K562 (cell line): ENCODE results near the gene ULBP1. TPM values are rescaled to one million over a fixed set of nuclear protein-coding genes. Genes with fewer than 3 reads are reported as not detected.
"Not testable (repeated sequence)": the region's sequence is repeated elsewhere in the genome, so short reads cannot be mapped to it uniquely, and the experiment has no call there.

ENCODE experiments used
- ATAC-seq: fragments of 200-7000 bp; cut with Tn5 transposase; 3 replicates; pipeline ENCODE4 v1.9.1; 2020; ENCODE audit warnings: moderate library complexity
- BruUV-seq: library from RNA; stranded (reverse); fragments of 400-500 nt; replicated peaks from 2 replicates; lab custom pipeline; 2021; lab: Mats Ljungman, UMichigan
- CTCF ChIA-PET: fragments of 300-600 bp; formaldehyde crosslinking; extraction: SDS; loops from one replicate; lab custom pipeline; 2021; ENCODE audit warnings: low intra/inter-chr PET ratio; lab: Yijun Ruan, JAX
- POLR2A ChIA-PET: fragments of 300-600, 350-650 bp; sonication (Branson Sonifier 250); formaldehyde crosslinking; extraction: SDS; loops from one replicate; lab custom pipeline; 2021; ENCODE audit warnings: antibody characterized with exemption, inconsistent platforms; lab: Yijun Ruan, JAX
- DNase-seq, 4 experiments: peaks; one replicate each; pipeline versions ENCODE4 v3.0.0 to v3.0.0-alpha.2; 2011 to 2018; ENCODE audit warnings: low spot score in 3 of 4, mixed read lengths in 3 of 4; ENCODE audit errors: extremely low read depth in 1 of 4
- FAIRE-seq: peaks from 2 replicates; lab custom pipeline; 2011; peaks lifted over from hg19 to GRCh38; lab: Jason Lieb, UNC
- H2AFZ ChIP-seq: 2 replicates; pipeline ENCODE4 v1.6.0; 2011; ENCODE audit warnings: low read depth, low read length, control low read depth, inconsistent platforms
- H3K27ac ChIP-seq: fragments of 200-600 bp; 3 replicates; pipeline ENCODE4 v1.8.0; 2011; ENCODE audit warnings: low read depth, mild to moderate bottlenecking, control low read depth, inconsistent platforms, low read length, moderate library complexity, mixed read lengths; ENCODE audit errors: extremely low read depth
- H3K27me3 ChIP-seq, 2 experiments: fragments of 300-600 bp in 1 of 2; 2 replicates in 1 of 2; 3 replicates in 1 of 2; pipeline versions ENCODE4 v1.6.0 to v1.8.0; 2011; ENCODE audit warnings: inconsistent platforms in 2 of 2, low read length in 2 of 2, mild to moderate bottlenecking in 1 of 2, mixed read lengths in 1 of 2, moderate library complexity in 1 of 2; ENCODE audit not compliant: control insufficient read depth in 2 of 2, insufficient read depth in 2 of 2
- H3K36me3 ChIP-seq: fragments of 300-600 bp; 3 replicates; pipeline ENCODE4 v1.8.0; 2011; ENCODE audit warnings: mild to moderate bottlenecking, low read length, inconsistent platforms; ENCODE audit not compliant: control insufficient read depth, insufficient read depth
- H3K4me1 ChIP-seq, 2 experiments: fragments of 200-600 bp in 1 of 2; replicated peaks in 1 of 2; 2 replicates in 1 of 2; 3 replicates in 1 of 2; pipeline versions ENCODE4 v1.5.1 to v1.8.0; 2011; ENCODE audit warnings: inconsistent platforms in 2 of 2, low read length in 2 of 2, mild to moderate bottlenecking in 1 of 2, mixed read lengths in 1 of 2, moderate library complexity in 1 of 2; ENCODE audit not compliant: control insufficient read depth in 2 of 2, insufficient read depth in 2 of 2
- H3K4me2 ChIP-seq: 2 replicates; pipeline ENCODE4 v1.6.1; 2011; ENCODE audit warnings: low read length, control low read depth, inconsistent platforms, mixed read lengths; ENCODE audit not compliant: insufficient read depth
- H3K4me3 ChIP-seq: fragments of 200-600 bp; sonication (generic), shearing (Covaris generic); 2 replicates; pipeline ENCODE4 v1.5.1; 2016; ENCODE audit warnings: control low read depth, inconsistent platforms
- H3K79me2 ChIP-seq: fragments of 200-600 bp; 3 replicates; pipeline ENCODE4 v1.8.0; 2011; ENCODE audit warnings: low read length, inconsistent platforms; ENCODE audit not compliant: control insufficient read depth, insufficient read depth
- H3K9ac ChIP-seq, 2 experiments: 2 replicates each; pipeline versions ENCODE4 v1.6.0 to v1.6.1; 2011; ENCODE audit warnings: low read depth in 2 of 2, low read length in 2 of 2, control low read depth in 1 of 2, inconsistent platforms in 1 of 2, mild to moderate bottlenecking in 1 of 2, mixed read lengths in 1 of 2; ENCODE audit not compliant: insufficient read depth in 1 of 2
- H3K9me1 ChIP-seq: one replicate; pipeline ENCODE4 v1.6.0; 2011; ENCODE audit warnings: inconsistent platforms, mild to moderate bottlenecking, low read length, moderate library complexity; ENCODE audit not compliant: control insufficient read depth, insufficient read depth
- H3K9me3 ChIP-seq: replicated peaks from 2 replicates; pipeline ENCODE4 v1.5.1; 2011; ENCODE audit warnings: low read depth, low read length, inconsistent platforms; ENCODE audit not compliant: control insufficient read depth, insufficient read depth
- H4K20me1 ChIP-seq: replicated peaks from 2 replicates; pipeline ENCODE4 v1.6.1; 2011; ENCODE audit warnings: low read length, inconsistent platforms, mixed read lengths; ENCODE audit not compliant: control insufficient read depth, insufficient read depth
- ATF7 ChIP-seq: fragments of 450-650 bp; IDR thresholded peaks from 2 replicates; pipeline ENCODE4 v1.7.1; 2014; ENCODE audit warnings: mild to moderate bottlenecking, moderate library complexity
- CC2D1A ChIP-seq: fragments of 450-650 bp; IDR thresholded peaks from 2 replicates; pipeline ENCODE4 v1.6.1; 2017; ENCODE audit warnings: mild to moderate bottlenecking
- HMG20B ChIP-seq: fragments of 250-450 bp; sonication (Bioruptor Pico); IDR thresholded peaks from 2 replicates; pipeline ENCODE4 v1.5.0; 2021; ENCODE audit warnings: mild to moderate bottlenecking
- NR4A1 ChIP-seq, 2 experiments: fragments of 250-450 bp in 1 of 2; fragments of 450-650 bp in 1 of 2; sonication (Bioruptor Pico) in 1 of 2; IDR thresholded peaks; 2 replicates each; pipeline versions ENCODE4 v1.4.0 to v1.6.1; 2016 to 2020; ENCODE audit warnings: mild to moderate bottlenecking in 2 of 2, missing compliant biosample characterization in 1 of 2, missing genetic modification characterization in 1 of 2, moderate library complexity in 1 of 2
- USF2 ChIP-seq: sonication (generic); formaldehyde crosslinking; IDR thresholded peaks from 2 replicates; pipeline ENCODE4 v1.5.0; 2020; ENCODE audit warnings: missing genetic modification reagents
- ZNF24 ChIP-seq: fragments of 450-650 bp; IDR thresholded peaks from 2 replicates; pipeline ENCODE4 v1.6.1; 2016
- WGBS: fragments of 100-300 bp; shearing (Covaris generic); methylation state at CpG from one replicate; pipeline ENCODE4 v1.1.6; 2016; ENCODE audit warnings: low coverage, mixed read lengths; ENCODE audit not compliant: insufficient coverage; ENCODE audit errors: missing lambda C conversion rate; 5-methylcytosine and 5-hydroxymethylcytosine counted together
- in situ Hi-C: fragments of 300-500 bp; cut with MboI; formaldehyde crosslinking; loops from 4 replicates; pipeline ENCODE4 v1.15.0; 2018; ENCODE audit warnings: inconsistent platforms, mixed read lengths
- intact Hi-C: fragments of 100-400 bp; cut with micrococcal nuclease; formaldehyde crosslinking; loops from 2 replicates; pipeline ENCODE4 v1.14.2; 2022
- polyA plus RNA-seq, 8 experiments: library from polyadenylated mRNA; depleted of rRNA in 4 of 8; stranded (reverse) in 5 of 8; unstranded in 3 of 8; fragments of >200 nt; fragmentation: Nextera tagmentation in 2 of 8; fragmentation: Illumina TruSeq in 1 of 8; extraction: Ambion mirVana in 2 of 8; extraction: Trizol in 1 of 8; gene quantifications; 2 replicates each; pipeline versions ENCODE4 v1.2.1 to v1.2.3, GENCODE V29; 2011 to 2014; ENCODE audit warnings: inconsistent platforms in 1 of 8, missing spikeins in 1 of 8
- total RNA-seq, 7 experiments: library from RNA; depleted of rRNA in 6 of 7; stranded (reverse); fragments of >200 nt in 6 of 7; fragmentation: Illumina TruSeq in 2 of 7; extraction: Trizol in 2 of 7; gene quantifications; 2 replicates each; pipeline versions ENCODE4 v1.2.1 to v1.2.3, GENCODE V29; 2011 to 2021; ENCODE audit warnings: low replicate concordance in 1 of 7
- TF ChIP-seq, protein P1 (sequence below): IDR thresholded peaks from 2 replicates; pipeline ENCODE4 v1.6.1; 2016; ENCODE audit warnings: missing genetic modification characterization, missing compliant biosample characterization
- TF ChIP-seq, protein P2 (sequence below): fragments of 200-800 bp; sonication (Bioruptor generic); IDR thresholded peaks from 2 replicates; pipeline ENCODE4 v1.6.1; 2017; ENCODE audit warnings: missing genetic modification characterization, missing compliant biosample characterization

The ULBP1 gene
- total and polyA plus RNA-seq, 9 of the 15 experiments (the other 6 are each of a cell fraction or from before 2014, with no cell fraction given): 0.33 to 6.0 (median 2.5) TPM

DNA sequence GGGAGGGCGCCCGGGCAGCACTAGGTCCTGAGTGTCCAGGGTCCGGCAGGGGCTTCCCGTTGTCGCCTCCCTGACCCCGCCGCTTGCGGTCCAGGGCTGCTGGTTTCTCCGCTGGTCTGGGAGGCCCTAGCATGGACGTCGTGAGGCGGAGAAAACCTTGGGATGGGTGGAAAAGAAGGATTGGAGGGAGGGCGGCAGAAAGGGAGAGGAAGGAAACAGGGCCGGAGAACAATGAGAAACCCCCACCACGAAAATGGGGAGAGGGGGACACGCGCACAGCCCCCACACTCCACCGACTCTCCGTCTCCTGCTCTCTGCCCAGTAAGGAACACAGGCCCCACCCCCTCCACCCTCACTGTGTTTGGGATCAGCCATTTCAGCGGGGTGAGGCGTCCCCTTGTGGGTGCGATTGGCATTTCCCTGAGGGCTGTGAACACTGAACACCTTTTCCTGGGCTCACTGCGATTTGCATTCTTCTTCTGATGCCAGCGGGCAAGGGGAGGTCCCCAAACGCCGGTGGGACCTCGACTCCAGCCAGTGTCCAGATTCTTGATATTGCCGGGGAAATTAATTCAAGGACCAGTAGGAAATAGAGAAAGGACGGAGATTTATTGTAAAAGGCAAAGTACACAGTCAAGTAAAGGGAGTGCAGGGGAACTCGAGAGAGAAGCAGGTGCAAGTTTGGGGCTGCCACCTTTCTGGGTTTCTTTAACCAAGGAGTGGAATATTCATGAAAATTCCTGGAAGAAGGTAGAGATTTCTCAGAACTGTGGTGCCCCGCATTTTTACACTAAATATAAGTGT lies 37.6 kb upstream of the ULBP1 start (continued):
- TF ChIP-seq, protein P1, sequence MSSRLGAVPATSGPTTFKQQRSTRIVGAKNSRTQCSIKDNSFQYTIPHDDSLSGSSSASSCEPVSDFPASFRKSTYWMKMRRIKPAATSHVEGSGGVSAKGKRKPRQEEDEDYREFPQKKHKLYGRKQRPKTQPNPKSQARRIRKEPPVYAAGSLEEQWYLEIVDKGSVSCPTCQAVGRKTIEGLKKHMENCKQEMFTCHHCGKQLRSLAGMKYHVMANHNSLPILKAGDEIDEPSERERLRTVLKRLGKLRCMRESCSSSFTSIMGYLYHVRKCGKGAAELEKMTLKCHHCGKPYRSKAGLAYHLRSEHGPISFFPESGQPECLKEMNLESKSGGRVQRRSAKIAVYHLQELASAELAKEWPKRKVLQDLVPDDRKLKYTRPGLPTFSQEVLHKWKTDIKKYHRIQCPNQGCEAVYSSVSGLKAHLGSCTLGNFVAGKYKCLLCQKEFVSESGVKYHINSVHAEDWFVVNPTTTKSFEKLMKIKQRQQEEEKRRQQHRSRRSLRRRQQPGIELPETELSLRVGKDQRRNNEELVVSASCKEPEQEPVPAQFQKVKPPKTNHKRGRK (tag): no peak
- peak; percentile 54 for TF ChIP-seq ATF7
- TF ChIP-seq ZNF24: peak; percentile 49; the same call in 1 of the 2 replicates
- TF ChIP-seq CC2D1A: peak; percentile 76
- TF ChIP-seq, protein P2, sequence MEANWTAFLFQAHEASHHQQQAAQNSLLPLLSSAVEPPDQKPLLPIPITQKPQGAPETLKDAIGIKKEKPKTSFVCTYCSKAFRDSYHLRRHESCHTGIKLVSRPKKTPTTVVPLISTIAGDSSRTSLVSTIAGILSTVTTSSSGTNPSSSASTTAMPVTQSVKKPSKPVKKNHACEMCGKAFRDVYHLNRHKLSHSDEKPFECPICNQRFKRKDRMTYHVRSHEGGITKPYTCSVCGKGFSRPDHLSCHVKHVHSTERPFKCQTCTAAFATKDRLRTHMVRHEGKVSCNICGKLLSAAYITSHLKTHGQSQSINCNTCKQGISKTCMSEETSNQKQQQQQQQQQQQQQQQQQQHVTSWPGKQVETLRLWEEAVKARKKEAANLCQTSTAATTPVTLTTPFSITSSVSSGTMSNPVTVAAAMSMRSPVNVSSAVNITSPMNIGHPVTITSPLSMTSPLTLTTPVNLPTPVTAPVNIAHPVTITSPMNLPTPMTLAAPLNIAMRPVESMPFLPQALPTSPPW (CRISPR knock-in tag): peak; percentile 80
- TF ChIP-seq NR4A1 (CRISPR knock-in tag; IDR thresholded peaks at IDR 0.05): no peak
- no peak for TF ChIP-seq NR4A1 (tag; IDR thresholded peaks at IDR 0.05)
- TF ChIP-seq USF2 (CRISPR knock-in tag): no peak
- TF ChIP-seq HMG20B (CRISPR knock-in tag): no peak

GRCh38 chr6:149927025-149927424 lies 36.7 kb upstream of the ULBP1 start:
- DNase-seq, ATAC-seq, H3K9ac ChIP-seq, H2AFZ ChIP-seq, H3K27ac ChIP-seq, BruUV-seq, H3K9me1 ChIP-seq, H3K9me3 ChIP-seq, H3K36me3 ChIP-seq, FAIRE-seq, H3K4me3 ChIP-seq, H3K4me2 ChIP-seq, H3K79me2 ChIP-seq, H4K20me1 ChIP-seq: not testable (repeated sequence)
- peaks cover 23 to 48% of the 10 kb centered on the region in 2 experiments for H3K27me3 ChIP-seq
- CTCF ChIA-PET: interaction anchor here (0.5 to 2.9 kb wide), 5 partner anchors 86 to 898 kb away, joined by 4 to 23 read pairs (median 8); partner anchors contain the start of gene GINM1
- in situ Hi-C loops (loop anchor here (10.0 kb wide), 1 partner anchor 202 kb away; no protein-coding TSS in a partner anchor), intact Hi-C loops (loop anchor here (5.0 kb wide), 3 partner anchors 205 to 900 kb away; partner anchors contain the start of gene GINM1)
- WGBS: 8% methylated on average over 4 of the region's 4 CpGs
- POLR2A ChIA-PET: interaction anchor here (0.6 kb wide), 1 partner anchor 502 kb away, joined by 3 read pairs; no protein-coding TSS in a partner anchor
- H3K4me1 ChIP-seq: peaks cover 0 to 26% of the 10 kb centered on the region in 2 experiments; a peak in 3 of 5 replicates
